Panc1 (cell line): ENCODE results near the gene ZNF407. TPM values are rescaled to one million over a fixed set of nuclear protein-coding genes. Genes with fewer than 3 reads are reported as not detected.

Source experiments
- ATAC-seq: fragments of 200-7000 bp; cut with Tn5 transposase; 2 replicates; pipeline ENCODE4 v1.9.1; 2020; ENCODE audit warnings: mild to moderate bottlenecking, moderate library complexity
- BruUV-seq: library from RNA; stranded (reverse); fragments of 400-500 nt; replicated peaks from 2 replicates; lab custom pipeline; 2021; lab: Mats Ljungman, UMichigan
- CTCF ChIA-PET: fragments of 300-600 bp; sonication (Branson Sonifier 250); formaldehyde crosslinking; loops from one replicate; lab custom pipeline; 2022; ENCODE audit warnings: antibody characterized with exemption; lab: Charles Lee
- POLR2A ChIA-PET: fragments of 300-600 bp; sonication (Branson Sonifier 250); formaldehyde crosslinking; loops from one replicate; lab custom pipeline; 2022; ENCODE audit warnings: antibody characterized with exemption; lab: Charles Lee
- DNase-seq: peaks from one replicate; pipeline ENCODE4 v3.0.0-alpha.2; 2010; ENCODE audit warnings: low read depth, low spot score
- H3K27ac ChIP-seq: 2 replicates; pipeline ENCODE4 v1.5.1; 2011; ENCODE audit warnings: mild to moderate bottlenecking, low read length, inconsistent platforms
- H3K27me3 ChIP-seq: fragments of 200-500 bp; sonication (Bioruptor generic); 2 replicates; pipeline ENCODE4 v1.6.0; 2014; ENCODE audit warnings: low read length, inconsistent platforms; ENCODE audit not compliant: control insufficient read depth, insufficient read depth
- H3K36me3 ChIP-seq: fragments of 200-500 bp; sonication (Bioruptor generic); 2 replicates; pipeline ENCODE4 v1.5.1; 2014; ENCODE audit warnings: inconsistent platforms, mild to moderate bottlenecking, low read length, moderate library complexity; ENCODE audit not compliant: control insufficient read depth, insufficient read depth
- H3K4me1 ChIP-seq: 2 replicates; pipeline ENCODE4 v1.5.1; 2011; ENCODE audit warnings: inconsistent platforms, mild to moderate bottlenecking, low read length, moderate library complexity; ENCODE audit not compliant: control insufficient read depth, insufficient read depth
- H3K4me3 ChIP-seq, 2 experiments: 2 replicates each; pipeline ENCODE4 v1.5.1; 2011 to 2012; ENCODE audit warnings: low read depth in 2 of 2, low read length in 2 of 2, mild to moderate bottlenecking in 2 of 2, inconsistent platforms in 1 of 2, moderate library complexity in 1 of 2
- H3K9me3 ChIP-seq: fragments of 200-500 bp; sonication (Bioruptor generic); 2 replicates; pipeline ENCODE4 v1.5.1; 2014; ENCODE audit warnings: low read depth, mild to moderate bottlenecking, inconsistent platforms, low read length, moderate library complexity; ENCODE audit not compliant: control insufficient read depth, insufficient read depth
- CTCF ChIP-seq: fragments of 450-650 bp; IDR thresholded peaks from 2 replicates; pipeline ENCODE4 v1.5.1; 2017; ENCODE audit warnings: mild to moderate bottlenecking
- POLR2AphosphoS5 ChIP-seq: IDR thresholded peaks from 2 replicates; pipeline ENCODE4 v1.6.1; 2012; ENCODE audit warnings: mild to moderate bottlenecking, low read depth, low read length, moderate library complexity
- REST ChIP-seq, 2 experiments: IDR thresholded peaks; 2 replicates each; pipeline ENCODE4 v1.6.1; 2011 to 2012; ENCODE audit warnings: low read depth in 2 of 2, control low read depth in 1 of 2, low read length in 1 of 2, mild to moderate bottlenecking in 1 of 2, moderate library complexity in 1 of 2; ENCODE audit not compliant: insufficient read depth in 1 of 2
- SIN3A ChIP-seq: IDR thresholded peaks from 2 replicates; pipeline ENCODE4 v1.6.1; 2012; ENCODE audit warnings: low read depth, mild to moderate bottlenecking, low read length, moderate library complexity, borderline replicate concordance; ENCODE audit not compliant: insufficient read depth
- TCF7L2 ChIP-seq: IDR thresholded peaks from 2 replicates; pipeline ENCODE4 v1.6.1; 2011; ENCODE audit warnings: mild to moderate bottlenecking, low read depth, low read length, inconsistent platforms
- in situ Hi-C: cut with HindIII; loops from 2 replicates; pipeline ENCODE4 v1.10.0; 2016; ENCODE audit warnings: low sequenced_read_pairs, low pct_unique_long_range_greater_than_20kb
- intact Hi-C: fragments of 100-400 bp; cut with micrococcal nuclease; formaldehyde crosslinking; loops from one replicate; pipeline ENCODE4 v1.10.0; 2022; ENCODE audit not compliant: unreplicated experiment
- total RNA-seq: library from RNA; stranded (reverse); gene quantifications from one replicate; pipeline ENCODE4 v1.2.1, GENCODE V29; 2021; ENCODE audit not compliant: unreplicated experiment

The ZNF407 gene
- total RNA-seq, 1 experiment from 2014 or later: 16.8 TPM

- H3K9me3 ChIP-seq: no peaks in the 10 kb centered on the region
- ChIA-PET CTCF (interaction anchor here (0.6 to 1.4 kb wide), 18 partner anchors 10 to 1790 kb away, joined by 3 to 27 read pairs (median 5); partner anchors contain the start of gene CNDP2), POLR2A (interaction anchor here (0.6 kb wide), 1 partner anchor 1250 kb away, joined by 7 read pairs; no protein-coding TSS in a partner anchor)
- BruUV-seq: no TSS peak
- TF ChIP-seq REST (IDR thresholded peaks at IDR 0.05; ENCODE audit: insufficient read depth in 1 of 2, low read depth in 2 of 2, low read length in 1 of 2) (no peak), CTCF (no peak), POLR2AphosphoS5 (no peak), TCF7L2 (no peak), SIN3A (no peak)
- H3K4me1 ChIP-seq: no peaks in the 10 kb centered on the region
- intact Hi-C loops: loop anchor here (1.0 to 5.0 kb wide), 3 partner anchors 55 to 356 kb away; partner anchors contain the start of gene CNDP2
- H3K27me3 ChIP-seq: 0 out of 2 replicates have a peak, but pooled peaks cover 4% of the 10 kb centered on the region
- in situ Hi-C loops: no loop called here
- DNase-seq (peak; percentile 80), ATAC-seq (peak; percentile 100)
- no peak overlapping the region for H3K27ac ChIP-seq
- H3K4me3 ChIP-seq: no peak overlapping the region
- no peaks in the 10 kb centered on the region for H3K36me3 ChIP-seq
These were observed 45.6 kb upstream of the ZNF407 start for GRCh38 chr18:74551936-74552555.

GRCh38 chr18:74556126-74556525 is 41.5 kb upstream of the ZNF407 start:
- no peak for ATAC-seq
- TF ChIP-seq REST (IDR thresholded peaks at IDR 0.05; ENCODE audit: insufficient read depth in 1 of 2, low read depth in 2 of 2, low read length in 1 of 2): no peak
- TF ChIP-seq POLR2AphosphoS5: no peak
- TF ChIP-seq CTCF: no peak
- TF ChIP-seq SIN3A: no peak
- Histone ChIP-seq H3K27ac (no peak overlapping the region), H3K4me3 (no peak overlapping the region), H3K4me1 (no peaks in the 10 kb centered on the region), H3K9me3 (no peaks in the 10 kb centered on the region), H3K36me3 (no peaks in the 10 kb centered on the region), H3K27me3 (peaks cover 10% of the 10 kb centered on the region; the same call in 1 of the 2 replicates)
- POLR2A ChIA-PET: no interaction called here
- in situ Hi-C loops (no loop called here), intact Hi-C loops (no loop called here)
- BruUV-seq: no TSS peak
- CTCF ChIA-PET: no interaction called here
- DNase-seq: no peak
